ENCODE data around the gene ARMC9.
"Not testable (repeated sequence)": the region's sequence is repeated elsewhere in the genome, so short reads cannot be mapped to it uniquely, and the experiment has no call there.

Gene ARMC9

DNA sequence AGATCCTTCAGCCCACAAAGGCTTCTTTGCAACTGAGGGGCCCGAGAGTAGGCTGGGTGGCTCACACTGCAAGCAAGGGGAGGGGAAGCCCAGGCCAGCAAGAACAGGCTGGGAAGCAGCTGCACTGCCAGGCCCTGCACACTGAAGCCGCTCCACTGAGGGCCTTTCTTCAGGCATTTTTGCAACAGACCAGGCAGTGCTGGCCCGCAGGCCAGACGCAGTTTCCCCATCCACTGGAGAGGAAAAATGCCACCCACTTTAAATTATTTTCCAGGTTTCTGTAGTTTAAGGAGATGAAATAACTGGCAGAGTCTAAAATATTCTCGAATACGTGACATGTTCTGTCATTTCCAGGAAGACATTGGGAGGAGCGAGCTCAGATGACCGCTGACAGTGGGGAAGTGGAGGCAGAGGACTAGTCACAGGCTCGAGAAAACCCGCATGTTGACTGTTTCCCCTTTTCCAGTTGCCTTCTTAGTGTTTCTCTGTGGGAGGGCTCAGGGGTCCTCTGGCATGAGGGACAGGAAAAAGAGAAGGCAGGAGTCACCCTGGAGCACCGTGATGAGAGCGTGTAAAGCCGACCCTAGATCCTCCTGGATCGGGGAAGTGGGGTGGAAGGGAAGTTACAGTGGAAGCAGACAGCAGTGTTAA, 143.8 kb downstream of the ARMC9 start:
- DNase-seq (ENCODE audit: low read depth), result no peak

DNA sequence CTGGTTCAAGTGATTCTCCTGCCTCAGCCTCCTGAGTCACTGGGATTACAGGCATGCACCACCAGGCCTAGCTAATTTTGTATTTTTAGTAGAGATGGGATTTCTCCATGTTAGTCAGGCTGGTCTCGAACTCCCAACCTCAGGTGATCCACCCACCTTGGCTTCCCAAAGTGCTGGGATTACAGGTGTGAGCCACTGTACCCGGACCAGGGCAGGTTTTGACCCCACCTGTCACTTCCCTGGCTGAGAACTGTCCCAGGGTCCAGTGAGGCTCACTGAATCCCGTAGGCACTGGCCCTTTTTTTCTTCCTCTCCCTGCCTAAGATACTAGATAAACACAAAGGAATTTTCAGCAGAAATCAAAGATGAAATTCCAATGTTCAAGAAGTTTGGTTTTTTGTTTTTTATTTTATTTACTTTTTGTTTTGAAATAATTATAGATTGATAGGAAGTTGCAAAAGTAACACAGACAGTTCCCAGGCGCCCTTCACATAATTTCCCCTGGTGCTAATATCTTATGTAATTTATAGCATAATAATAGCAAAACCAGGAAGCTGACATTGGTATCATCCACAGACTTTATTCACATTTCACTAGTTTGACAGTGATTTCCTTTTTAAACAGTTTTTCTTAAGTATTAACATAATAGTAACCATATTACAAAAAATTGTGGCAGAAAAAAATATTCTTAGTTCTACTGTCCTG, 144.7 kb downstream of the ARMC9 start:
- no peak for DNase-seq (ENCODE audit: low read depth)

DNA sequence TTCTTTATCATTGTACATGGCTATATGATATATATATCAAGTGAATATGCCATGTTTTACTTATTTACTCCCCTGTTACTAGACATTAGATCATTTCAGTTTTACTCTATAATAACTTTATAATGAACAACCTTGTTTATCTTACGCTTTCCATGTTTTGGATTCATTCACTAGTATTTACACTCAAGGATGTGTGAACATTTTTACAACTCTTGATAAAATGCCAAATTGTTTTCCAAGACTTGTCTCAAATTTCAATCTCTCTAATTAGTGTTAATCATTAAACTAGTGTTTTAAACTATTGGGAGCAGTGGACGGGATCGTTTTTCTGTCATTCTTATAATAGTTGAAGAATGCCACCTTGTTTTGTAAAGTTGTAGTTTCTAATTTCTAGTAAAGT, 145.6 kb downstream of the ARMC9 start:
- DNase-seq (ENCODE audit: low read depth), result no peak

DNA sequence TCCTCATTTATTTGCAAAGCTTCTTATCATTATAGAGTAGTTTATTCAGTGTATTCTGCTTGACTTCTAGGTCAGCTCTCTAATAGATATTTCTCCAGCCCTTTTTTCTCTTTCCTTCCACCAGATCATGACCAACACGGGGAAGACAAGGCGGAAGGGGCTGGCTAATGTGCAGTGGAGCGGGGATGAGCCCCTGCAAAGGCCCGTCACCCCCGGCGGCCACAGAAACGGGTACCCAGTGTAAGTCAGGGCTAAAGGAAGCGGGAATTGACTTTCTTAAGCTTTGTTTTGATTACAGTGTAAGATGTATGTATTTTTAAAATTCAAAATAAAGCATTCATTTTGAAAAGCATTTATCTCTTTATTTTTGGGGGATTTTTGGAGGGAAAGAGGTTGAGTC, 146.4 kb downstream of the ARMC9 start:
- no peak for DNase-seq (ENCODE audit: low read depth)

DNA sequence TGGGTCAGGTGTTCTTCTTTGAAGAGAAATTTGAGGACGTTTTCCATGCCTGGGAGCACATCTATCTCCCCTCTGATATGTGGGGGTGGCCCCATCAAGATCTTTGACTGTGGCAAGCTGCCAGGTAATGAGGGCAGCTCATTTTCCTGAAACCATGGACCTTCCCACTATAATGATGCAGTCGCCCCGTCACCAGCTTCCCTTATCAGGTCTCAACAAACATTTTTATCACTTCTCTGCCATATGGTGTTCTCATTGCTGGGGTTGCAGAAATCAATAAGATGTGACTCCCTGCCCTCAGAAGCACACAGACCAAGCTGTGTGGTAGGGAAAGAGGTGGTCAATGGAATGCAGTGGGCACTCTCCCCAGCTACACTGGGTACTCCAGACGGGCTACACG, 148.7 kb downstream of the ARMC9 start:
- no peak for DNase-seq (ENCODE audit: low read depth)

DNA sequence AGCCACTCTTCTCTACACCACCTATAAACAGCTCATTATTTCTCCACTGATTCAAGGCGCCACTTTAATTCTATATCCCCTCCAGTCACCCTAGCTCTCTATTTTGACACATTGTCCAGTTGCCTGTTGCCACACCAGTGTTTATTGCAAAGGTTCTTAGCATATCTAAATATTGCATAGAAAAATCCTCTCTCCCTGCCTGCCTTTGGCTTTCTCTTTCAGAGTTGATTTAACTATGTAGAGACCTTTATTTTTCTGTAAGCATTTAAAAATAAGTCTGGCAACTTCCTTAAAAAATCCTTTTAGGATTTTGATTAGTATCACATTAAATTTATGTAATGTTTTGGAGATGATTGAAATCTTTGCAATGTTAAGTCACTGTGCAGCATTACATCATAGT, 149.2 kb downstream of the ARMC9 start:
- no peak for DNase-seq (ENCODE audit: low read depth)

DNA sequence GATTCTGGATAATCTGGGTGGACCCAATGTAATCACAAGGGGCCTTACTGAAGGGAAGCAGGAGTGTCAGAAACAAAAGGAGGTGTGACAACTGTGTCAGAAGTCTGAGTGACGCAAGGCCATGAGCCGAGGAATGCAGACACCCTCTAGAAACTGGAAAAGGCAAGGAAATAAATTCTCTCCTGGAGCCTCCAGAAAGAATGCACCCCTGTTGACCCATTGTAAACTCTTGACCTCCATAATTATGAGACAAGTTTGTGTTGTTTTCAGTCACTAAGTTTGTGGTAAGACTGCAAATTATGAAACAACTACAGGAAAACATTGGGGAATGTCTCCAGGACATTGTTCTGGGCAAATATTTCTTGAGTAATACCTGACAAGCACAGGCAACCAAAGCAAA, 149.7 kb downstream of the ARMC9 start:
- no peak for DNase-seq (ENCODE audit: low read depth)

DNA sequence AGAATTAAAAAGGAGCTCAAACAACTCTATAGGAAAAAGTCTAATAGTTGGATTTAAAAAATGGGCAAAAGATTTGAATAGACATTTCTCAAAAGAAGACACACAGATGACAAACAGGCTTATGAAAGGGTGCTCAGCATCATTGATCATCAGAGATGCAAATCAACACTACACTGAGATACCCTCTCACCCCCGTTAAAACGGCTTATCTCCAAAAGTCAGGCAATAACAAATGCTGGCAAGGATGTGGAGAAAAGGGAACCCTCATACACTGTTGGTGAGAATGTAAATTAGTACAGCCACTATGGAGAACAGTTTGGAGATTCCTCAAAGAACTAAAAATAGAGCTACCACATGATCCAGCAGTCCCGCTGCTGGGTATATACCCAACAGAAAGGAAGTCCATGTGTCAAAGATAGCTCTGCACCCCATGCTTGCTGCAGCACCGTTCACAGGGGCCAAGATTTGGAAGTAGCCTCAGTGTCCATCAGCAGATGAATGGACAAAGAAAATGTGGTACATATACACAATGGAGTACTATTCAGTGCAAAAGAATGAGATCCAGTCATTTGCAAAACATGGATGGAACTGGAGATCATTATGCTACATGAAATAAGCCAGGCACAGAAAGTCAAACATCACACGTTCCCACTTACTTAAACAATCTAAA, 150.4 kb downstream of the ARMC9 start:
- no peak for DNase-seq (ENCODE audit: low read depth)

DNA sequence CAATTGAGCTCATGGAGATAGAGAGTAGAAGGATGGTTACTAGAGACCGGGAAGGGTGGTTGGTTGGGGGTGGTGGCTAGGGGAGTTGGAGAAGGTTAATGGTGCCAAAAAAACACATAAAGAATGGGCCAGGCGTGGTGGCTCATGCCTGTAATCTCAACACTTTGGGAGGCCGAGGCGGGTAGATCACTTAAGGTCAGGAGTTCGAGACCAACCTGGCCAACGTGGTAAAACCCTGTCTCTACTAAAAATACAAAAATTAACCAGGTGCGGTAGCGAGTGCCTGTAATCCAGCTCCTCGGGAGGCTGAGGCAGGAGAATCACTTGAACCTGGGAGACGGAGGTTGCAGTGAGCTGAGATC, 150.9 kb downstream of the ARMC9 start:
- DNase-seq (ENCODE audit: low read depth), result not testable (repeated sequence)

DNA sequence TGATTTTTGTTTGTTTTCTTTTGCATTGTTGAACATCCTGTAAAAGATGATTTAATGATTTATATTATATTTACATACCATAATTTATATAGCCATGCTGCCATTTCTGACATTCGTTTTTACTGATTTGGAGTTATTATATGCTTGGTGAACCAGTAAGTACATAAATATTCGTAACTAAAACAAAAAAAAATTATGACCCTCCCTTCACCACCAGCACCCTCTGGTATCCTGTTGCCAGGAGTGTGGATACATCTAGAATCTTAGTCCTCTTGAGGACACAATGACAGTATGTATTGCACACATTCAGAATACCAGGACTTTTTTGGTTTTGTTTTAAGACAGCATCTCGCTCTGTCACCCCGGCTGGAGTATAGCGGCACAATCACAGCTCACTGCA, 153.2 kb downstream of the ARMC9 start:
- no peak for DNase-seq (ENCODE audit: low read depth)

DNA sequence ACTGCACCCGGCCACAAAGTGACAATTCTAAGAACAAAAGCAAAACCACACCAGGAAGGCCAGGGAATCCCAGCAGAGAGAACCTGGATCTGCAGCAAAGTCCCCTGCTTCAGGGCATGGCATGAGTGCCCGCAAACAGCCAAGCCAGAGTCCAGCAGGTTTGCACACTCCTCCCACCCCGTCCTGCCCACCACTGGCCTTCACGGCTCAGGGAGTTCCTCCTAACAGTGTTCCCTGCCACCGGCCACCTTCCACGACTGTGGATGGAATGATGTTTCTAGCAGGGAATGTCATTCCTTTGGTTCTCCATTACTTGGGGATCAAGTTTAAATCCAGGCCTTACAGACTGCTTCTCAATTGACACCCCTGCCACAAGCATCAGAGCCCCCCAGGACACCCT, 155.0 kb downstream of the ARMC9 start:
- no peak for DNase-seq (ENCODE audit: low read depth)

DNA sequence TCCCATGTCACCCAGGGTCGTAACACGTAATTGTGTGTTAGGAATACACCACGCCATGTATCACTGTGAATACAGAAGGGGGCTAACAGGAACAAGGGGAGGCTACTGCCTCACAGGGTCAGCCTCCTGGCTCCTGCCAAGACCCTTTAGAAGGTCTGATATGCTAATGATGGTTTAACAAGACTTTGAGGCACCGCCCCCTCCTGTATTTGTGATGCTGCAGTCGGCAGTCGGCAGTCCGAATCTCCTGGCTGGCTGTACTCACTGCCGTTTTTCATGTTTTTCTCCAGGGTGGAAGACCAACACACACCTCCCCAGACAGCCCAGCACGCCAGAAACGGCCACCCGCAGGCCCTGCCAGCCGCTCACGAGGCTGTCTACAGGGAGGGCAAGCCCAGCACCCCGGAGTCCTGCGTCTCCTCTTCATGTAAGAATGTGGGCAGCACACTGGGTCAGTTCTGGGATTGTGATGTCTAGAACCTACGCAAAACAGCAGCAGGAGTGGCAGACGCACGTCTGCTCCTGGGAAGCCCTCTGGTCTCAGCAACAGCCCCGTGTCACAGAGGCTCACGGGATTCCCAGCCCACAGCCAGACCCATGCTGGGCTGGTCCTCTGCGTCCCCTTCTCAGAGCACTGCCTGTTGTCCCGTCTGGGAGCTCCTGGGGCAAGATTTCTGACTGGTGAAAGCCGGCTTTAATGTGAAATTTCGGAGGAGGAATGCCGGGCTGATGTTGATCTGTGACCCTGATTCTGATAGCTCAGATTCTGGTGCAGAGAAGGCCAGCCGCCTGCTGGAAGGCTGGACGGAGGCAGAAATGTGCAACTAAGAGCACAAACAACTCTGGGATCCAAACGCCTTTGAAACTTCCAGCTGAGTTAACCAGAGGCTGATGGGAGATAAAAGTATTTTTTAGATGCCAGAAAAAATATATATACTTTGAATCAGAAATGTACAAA, 157.4 kb downstream of the ARMC9 start:
- DNase-seq (ENCODE audit: low read depth), result no peak

DNA sequence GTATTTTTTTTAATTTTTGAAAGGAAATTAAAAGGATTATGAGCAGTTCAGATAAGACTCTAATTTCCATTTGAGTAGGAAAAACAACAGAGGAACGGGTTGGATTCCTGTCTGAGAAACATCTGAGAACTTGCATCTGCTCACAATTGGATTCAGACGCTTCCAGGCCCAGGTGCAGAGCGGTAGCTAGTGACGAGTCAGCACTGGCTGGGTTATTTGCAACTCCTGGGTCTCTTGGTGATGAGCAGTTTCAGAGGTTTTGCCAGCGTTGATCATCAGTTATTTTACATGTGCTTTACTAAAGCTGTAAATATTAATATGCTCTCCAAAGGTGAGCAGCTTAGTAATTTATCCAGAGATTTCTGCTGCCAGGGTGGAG, 158.0 kb downstream of the ARMC9 start:
- DNase-seq (ENCODE audit: low read depth), result no peak

DNA sequence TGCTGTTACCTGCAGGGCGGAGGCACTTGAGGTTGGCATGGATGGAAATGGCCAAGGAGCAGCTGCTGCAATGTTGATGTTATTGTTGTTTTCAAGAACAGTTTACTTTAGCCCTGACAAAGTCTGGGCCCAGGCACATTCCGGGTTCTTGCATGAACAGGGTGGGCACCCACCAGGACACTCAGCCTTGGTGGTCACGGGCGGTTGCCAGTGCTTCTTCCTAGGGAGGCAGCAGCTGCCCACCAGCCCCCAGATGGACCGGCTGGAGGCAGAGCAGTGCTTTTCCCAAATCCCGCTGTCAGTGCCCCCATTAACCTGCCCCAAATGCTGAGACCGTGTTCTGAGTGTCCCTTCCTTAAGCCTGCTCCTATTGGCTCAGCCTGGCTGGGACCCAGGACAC, 158.6 kb downstream of the ARMC9 start:
- DNase-seq (ENCODE audit: low read depth), result no peak

DNA sequence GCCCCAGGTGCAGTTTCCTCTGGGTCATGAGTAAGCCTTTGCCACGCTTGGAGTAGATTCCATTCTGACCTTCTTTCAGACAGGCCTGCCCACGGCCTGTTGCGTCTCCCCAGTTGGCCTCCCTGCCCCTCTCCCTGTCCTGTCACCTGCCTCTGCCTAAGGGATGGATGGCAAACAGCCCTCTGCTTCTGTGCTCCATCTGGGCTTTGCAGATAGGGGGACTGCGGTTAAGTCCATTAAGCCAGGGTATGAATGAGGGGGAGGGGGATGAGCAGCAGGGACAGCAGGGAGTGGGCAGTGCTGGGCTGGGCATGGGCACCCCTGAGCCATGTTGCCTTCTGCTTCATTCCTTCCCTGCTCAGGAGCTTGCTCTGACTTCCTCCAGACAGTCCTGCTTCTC, 159.5 kb downstream of the ARMC9 start:
- DNase-seq (ENCODE audit: low read depth), result no peak

DNA sequence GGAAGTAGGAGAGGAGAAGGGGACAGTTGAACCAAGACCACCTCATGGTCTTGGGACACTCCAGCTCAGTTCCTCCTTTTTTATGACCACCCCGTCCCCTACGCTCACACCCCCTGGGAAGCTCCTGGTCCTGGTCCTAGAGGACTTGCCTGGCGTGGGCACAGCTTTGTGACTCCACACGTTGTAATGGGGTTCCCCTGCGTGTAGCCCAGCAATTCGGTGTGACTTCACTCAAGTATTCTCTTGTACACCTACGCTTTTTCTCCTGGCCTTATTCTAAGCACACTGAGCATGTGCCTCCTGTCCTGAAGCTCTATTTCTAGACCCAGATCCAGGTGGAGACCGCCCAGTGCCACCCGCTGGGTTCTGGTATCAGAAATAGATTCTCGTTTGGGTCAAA, 161.0 kb downstream of the ARMC9 start:
- no peak for DNase-seq (ENCODE audit: low read depth)

DNA sequence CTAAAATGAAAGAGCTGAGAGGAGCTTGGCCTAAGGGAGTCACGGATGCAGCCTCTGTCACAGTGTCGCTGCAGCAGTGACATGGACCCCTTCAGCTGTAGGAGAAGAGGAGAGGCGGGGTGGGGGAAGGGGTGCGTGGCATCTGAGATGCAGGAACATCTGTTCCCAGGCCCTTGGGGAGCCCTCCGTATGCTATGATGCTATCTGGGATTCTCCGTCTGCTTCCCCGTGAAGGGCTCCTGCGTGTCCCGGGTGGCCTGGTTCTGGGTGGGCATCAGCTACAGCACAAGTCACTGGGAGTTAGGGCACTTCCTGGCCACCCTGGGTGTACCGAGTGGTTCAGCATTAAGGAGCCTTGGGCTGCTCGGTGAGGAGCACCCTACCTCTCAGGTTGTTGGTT, 161.5 kb downstream of the ARMC9 start:
- no peak for DNase-seq (ENCODE audit: low read depth)

DNA sequence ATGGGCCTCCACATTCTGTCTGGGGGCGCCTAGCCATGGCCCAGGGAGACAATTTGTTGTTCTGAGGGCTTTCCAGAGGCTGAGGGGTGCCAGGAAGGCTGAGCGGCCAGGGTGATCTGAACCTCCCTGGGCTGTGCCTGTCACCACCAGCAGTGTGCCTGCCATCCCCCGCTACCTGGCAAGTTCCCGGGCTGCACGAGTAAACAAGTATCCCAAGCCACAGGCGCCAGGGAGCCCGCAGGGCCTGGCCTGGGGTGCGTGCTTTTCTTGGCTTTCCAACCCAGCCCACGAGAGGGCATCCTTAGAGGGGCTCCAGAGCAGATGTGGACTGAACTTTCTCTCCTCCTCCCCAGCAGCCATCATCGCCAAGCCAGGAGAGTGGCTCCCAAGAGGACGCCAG, 162.0 kb downstream of the ARMC9 start:
- no peak for DNase-seq (ENCODE audit: low read depth)

DNA sequence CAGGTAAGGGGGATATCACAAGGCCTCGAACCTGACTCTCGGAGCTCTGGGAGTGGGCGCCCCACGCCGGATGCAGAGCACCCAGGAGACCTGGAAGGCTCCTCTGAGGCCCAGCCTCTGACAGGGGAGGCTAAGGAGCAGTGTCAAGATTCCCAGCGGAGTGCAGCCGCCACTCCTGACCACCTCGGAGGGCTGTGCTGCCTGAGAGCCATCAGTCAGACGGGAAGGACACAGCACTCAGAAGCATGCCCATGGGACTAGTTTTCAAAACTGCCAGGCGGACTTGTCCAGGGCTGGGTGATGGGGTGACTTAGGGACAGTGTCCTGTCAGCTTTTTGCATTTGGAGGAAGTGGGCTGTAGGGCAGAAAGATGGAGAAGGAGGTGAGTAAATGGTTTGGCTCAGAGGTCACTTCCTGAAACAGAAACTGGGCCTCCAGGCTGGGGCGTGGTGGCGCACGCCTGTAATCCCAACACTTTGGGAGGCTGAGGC, 162.5 kb downstream of the ARMC9 start:
- DNase-seq (ENCODE audit: low read depth), result no peak

DNA sequence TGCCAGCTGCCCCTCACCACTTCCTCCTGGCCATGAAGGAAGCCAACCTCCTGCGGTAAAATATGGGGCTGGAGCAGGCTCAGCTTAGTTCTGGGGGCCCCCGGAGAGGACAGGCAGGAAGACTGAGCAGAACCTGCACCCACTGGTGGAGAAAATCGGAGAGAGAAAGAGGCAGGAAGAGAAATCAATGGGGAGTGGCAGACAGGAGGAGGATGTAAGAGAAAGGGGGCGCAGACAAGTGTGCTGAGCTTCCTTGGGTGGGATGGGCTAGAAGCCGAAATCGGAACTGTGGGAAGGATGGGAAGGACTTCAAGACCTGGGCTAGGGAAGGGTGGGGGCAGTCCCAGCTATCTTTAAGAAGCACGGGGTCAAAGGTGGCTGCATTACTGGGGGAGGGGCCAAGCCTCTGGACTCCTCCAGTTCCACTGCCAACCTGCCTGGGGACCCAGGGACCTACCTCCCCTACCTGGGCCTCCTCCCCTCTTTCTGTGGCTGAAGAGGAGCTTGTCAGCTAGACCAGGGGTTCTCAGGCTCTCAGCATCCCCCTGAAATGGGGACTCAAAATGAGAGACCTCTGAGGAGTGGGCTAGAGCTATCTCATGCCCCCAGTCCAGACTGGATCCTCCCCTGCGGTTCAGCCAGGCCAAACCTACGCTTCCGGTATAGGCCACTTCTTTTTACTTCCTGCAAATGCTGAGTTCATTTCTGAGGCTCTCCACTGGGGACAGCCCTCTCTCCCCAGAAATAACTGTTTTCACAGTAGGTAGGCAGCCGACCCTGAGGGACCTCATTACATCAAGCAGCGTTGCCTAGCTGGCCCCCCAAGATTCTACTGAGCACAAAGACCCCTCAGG, 163.5 kb downstream of the ARMC9 start:
- no peak for DNase-seq (ENCODE audit: low read depth)

DNA sequence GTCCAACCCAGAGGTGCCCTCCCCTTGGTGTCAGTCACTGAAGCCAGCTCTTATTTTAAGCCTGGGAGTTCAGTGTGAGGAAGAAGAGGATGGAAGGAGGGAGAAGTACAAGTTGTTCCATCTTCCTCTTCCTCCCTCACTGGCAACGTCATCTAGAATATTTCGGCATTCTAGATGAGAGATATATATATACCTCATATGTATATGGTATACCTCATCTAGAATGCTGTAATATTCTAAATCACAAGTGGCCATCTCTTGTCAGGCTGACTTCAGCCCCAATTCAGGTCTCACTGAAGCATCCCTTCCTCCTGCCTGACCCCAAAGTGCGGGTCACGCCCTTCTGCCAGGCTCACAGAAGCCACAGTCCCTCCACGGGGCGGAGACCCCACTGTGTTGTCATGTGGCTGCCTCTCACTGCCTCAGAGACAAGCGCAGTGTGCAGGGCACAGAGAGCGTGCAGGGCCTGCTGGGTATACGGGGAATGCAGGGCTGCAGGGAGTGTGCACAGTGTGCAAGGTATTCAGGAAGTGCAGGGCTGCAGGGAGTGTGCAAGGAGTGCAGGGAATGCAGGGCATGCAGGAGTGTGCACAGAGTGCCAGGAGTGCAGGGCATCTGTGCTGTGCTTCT, 164.2 kb downstream of the ARMC9 start:
- no peak for DNase-seq (ENCODE audit: low read depth)
